Uterus (tissue), 4 donors: Measurements from ENCODE around the gene SORL1. TPM values are rescaled to one million over a fixed set of nuclear protein-coding genes. Genes with fewer than 3 reads are reported as not detected.

Source experiments
- DNase-seq, 2 donors: peaks; one replicate each; pipeline ENCODE4 v3.0.0-alpha.2; 2019 to 2020
- H3K27ac ChIP-seq, 2 donors: fragments of 200-600 bp; sonication (generic); 1 replicate in 1 of 2; 2 replicates in 1 of 2; pipeline ENCODE4 v1.5.1; 2016 to 2018
- H3K27me3 ChIP-seq, 2 donors: fragments of 200-600 bp; sonication (generic); one replicate each; pipeline ENCODE4 v1.5.1; 2018 to 2019; ENCODE audit warnings: control low read depth in 1 of 2
- H3K36me3 ChIP-seq, 2 donors: fragments of 200-600 bp; sonication (generic); one replicate each; pipeline ENCODE4 v1.5.1; 2019; ENCODE audit warnings: control low read depth in 1 of 2
- H3K4me1 ChIP-seq, 2 donors: fragments of 200-600 bp; sonication (generic); one replicate each; pipeline ENCODE4 v1.5.1; 2018 to 2019; ENCODE audit warnings: control low read depth in 1 of 2
- H3K4me3 ChIP-seq, 2 donors: fragments of 200-600 bp; sonication (generic); 1 replicate in 1 of 2; 2 replicates in 1 of 2; pipeline ENCODE4 v1.5.1; 2018 to 2019; ENCODE audit warnings: mild to moderate bottlenecking in 1 of 2
- H3K9me3 ChIP-seq, 2 donors: fragments of 200-600 bp; sonication (generic); one replicate each; pipeline ENCODE4 v1.5.1; 2019; ENCODE audit warnings: control low read depth in 1 of 2
- CTCF ChIP-seq, 4 experiments: fragments of 200-600 bp in 2 of 4; fragments of 450-650 bp in 2 of 4; sonication (generic) in 2 of 4; IDR thresholded peaks; one replicate each; pipeline ENCODE4 v1.5.1; 2016 to 2019; ENCODE audit warnings: antibody characterized with exemption in 4 of 4, mild to moderate bottlenecking in 2 of 4, moderate library complexity in 1 of 4
- POLR2A ChIP-seq, 2 donors: fragments of 450-650 bp; IDR thresholded peaks; one replicate each; pipeline ENCODE4 v1.6.1; 2016; ENCODE audit warnings: antibody characterized with exemption in 2 of 2, mild to moderate bottlenecking in 1 of 2, moderate library complexity in 1 of 2
- intact Hi-C: fragments of 100-400 bp; cut with DNase I; formaldehyde crosslinking; loops from one replicate; pipeline ENCODE4 v1.15.1; 2023; ENCODE audit warnings: low total_unique reads
- total RNA-seq, 4 donors: library from RNA; depleted of rRNA in 3 of 4; stranded (reverse); fragments of >200 nt in 3 of 4; gene quantifications; one replicate each; pipeline versions ENCODE4 v1.1.0 to v1.2.4, GENCODE V29; 2014 to 2023
- donor health status: DM: yes; HTN: yes; CAD: no.

SORL1 gene
- total RNA-seq, 4 donors from 2014 or later = 7.6 to 42.6 (median 17.2) TPM

- intact Hi-C loops = no loop called here
Observed at GRCh38 chr11:121431820-121432526, 20.1 kb upstream of the SORL1 start.

GRCh38 chr11:121435132-121435531 lies 17.0 kb upstream of the SORL1 start:
- intact Hi-C loops = no loop called here
- H3K4me3 ChIP-seq = no peak overlapping the region
- DNase-seq = no peak
- TF ChIP-seq POLR2A (IDR thresholded peaks at IDR 0.05) (no peak), CTCF (IDR thresholded peaks at IDR 0.05) (no peak)
- H3K27ac ChIP-seq = no peak overlapping the region
- H3K9me3 ChIP-seq = no peaks in the 10 kb centered on the region
- H3K27me3 ChIP-seq = no peaks in the 10 kb centered on the region
- H3K4me1 ChIP-seq = no peaks in the 10 kb centered on the region
- H3K36me3 ChIP-seq = no peaks in the 10 kb centered on the region

More at GRCh38 chr11:121431820-121432526, 20.1 kb upstream of the SORL1 start:
- Histone ChIP-seq H3K4me1 (no peaks in the 10 kb centered on the region), H3K27me3 (no peaks in the 10 kb centered on the region), H3K36me3 (no peaks in the 10 kb centered on the region), H3K9me3 (no peaks in the 10 kb centered on the region), H3K4me3 (no peak overlapping the region), H3K27ac (no peak overlapping the region)
- DNase-seq = no peak
- TF ChIP-seq POLR2A (IDR thresholded peaks at IDR 0.05) = no peak
- no peak for TF ChIP-seq CTCF (IDR thresholded peaks at IDR 0.05)

- TF ChIP-seq POLR2A (IDR thresholded peaks at IDR 0.05) (no peak), CTCF (IDR thresholded peaks at IDR 0.05) (no peak)
- no peak overlapping the region for H3K4me3 ChIP-seq
- H3K27ac ChIP-seq = no peak overlapping the region
- intact Hi-C loops = no loop called here
- no peaks in the 10 kb centered on the region for H3K36me3 ChIP-seq
- no peaks in the 10 kb centered on the region for H3K9me3 ChIP-seq
- no peaks in the 10 kb centered on the region for H3K27me3 ChIP-seq
- DNase-seq = no peak
- no peaks in the 10 kb centered on the region for H3K4me1 ChIP-seq
Observed at GRCh38 chr11:121435551-121436511, 16.3 kb upstream of the SORL1 start.

- intact Hi-C loops = no loop called here
- Histone ChIP-seq H3K4me3 (no peak overlapping the region), H3K27ac (no peak overlapping the region), H3K9me3 (no peaks in the 10 kb centered on the region), H3K36me3 (no peaks in the 10 kb centered on the region), H3K4me1 (no peaks in the 10 kb centered on the region), H3K27me3 (no peaks in the 10 kb centered on the region)
- TF ChIP-seq POLR2A (IDR thresholded peaks at IDR 0.05) = no peak
- no peak for TF ChIP-seq CTCF (IDR thresholded peaks at IDR 0.05)
- DNase-seq = no peak
Observed at GRCh38 chr11:121437018-121437685, 15.0 kb upstream of the SORL1 start.
